Measurements from ENCODE around the gene ARL15.

DNA sequence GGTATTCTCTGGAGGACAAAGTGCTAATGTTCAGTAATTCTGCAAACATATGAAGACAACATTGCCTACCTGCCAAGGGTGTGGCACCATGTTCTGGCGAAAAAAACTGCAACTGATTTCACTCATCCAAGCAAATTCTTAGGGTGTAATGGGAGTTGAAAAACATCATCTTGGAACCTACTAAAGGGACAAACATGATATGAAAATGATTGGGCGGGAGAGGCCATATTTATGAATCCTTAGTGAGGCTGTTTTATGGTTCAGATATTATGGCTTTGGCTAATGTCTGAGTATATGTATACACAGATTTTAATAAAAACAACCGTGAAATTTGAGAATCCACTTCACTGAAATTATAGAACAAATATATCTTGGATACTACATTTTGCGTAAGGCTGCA, 225.7 kb downstream of the ARL15 start:
- TF ChIP-seq EZH2 (IDR thresholded peaks at IDR 0.05; ENCODE audit: insufficient read depth, poor library complexity, severe bottlenecking) (no peak), EZH2phosphoT487 (IDR thresholded peaks at IDR 0.05; ENCODE audit: insufficient read depth, low read depth) (no peak)
